SK-N-SH (cell line): ENCODE data around the gene GLTPD2. TPM values are rescaled to one million over a fixed set of nuclear protein-coding genes. Genes with fewer than 3 reads are reported as not detected.

ENCODE experiments used
- CHD2 ChIP-seq: fragments of 150-350 bp; IDR thresholded peaks from 2 replicates; pipeline ENCODE4 v1.6.1; 2018; ENCODE audit warnings: low read length; ENCODE audit not compliant: partially characterized antibody
- ELF1 ChIP-seq: IDR thresholded peaks from 2 replicates; pipeline ENCODE4 v1.4.0; 2012
- EZH2phosphoT487 ChIP-seq: fragments of 200-600 bp; sonication (generic); IDR thresholded peaks from 2 replicates; pipeline ENCODE4 v1.6.1; 2017; ENCODE audit warnings: low read depth, mixed run types, mild to moderate bottlenecking, antibody characterized with exemption, moderate library complexity, borderline replicate concordance
- FOSL2 ChIP-seq: IDR thresholded peaks from 2 replicates; pipeline ENCODE4 v1.4.0; 2012; ENCODE audit warnings: low read depth, mild to moderate bottlenecking, moderate library complexity, borderline replicate concordance
- FOXM1 ChIP-seq: IDR thresholded peaks from 2 replicates; pipeline ENCODE4 v1.4.0; 2012; ENCODE audit warnings: low read depth, mild to moderate bottlenecking
- GABPA ChIP-seq: IDR thresholded peaks from 2 replicates; pipeline ENCODE4 v1.4.0; 2012; ENCODE audit warnings: low read depth, mild to moderate bottlenecking
- GATA2 ChIP-seq: sonication (generic); formaldehyde crosslinking; IDR thresholded peaks from 2 replicates; pipeline ENCODE4 v1.5.0; 2020; ENCODE audit warnings: mild to moderate bottlenecking, missing genetic modification reagents
- JUND ChIP-seq: IDR thresholded peaks from 2 replicates; pipeline ENCODE4 v1.4.0; 2012
- MAX ChIP-seq: IDR thresholded peaks from 2 replicates; pipeline ENCODE4 v1.4.0; 2012; ENCODE audit warnings: low read depth
- MEF2A ChIP-seq: IDR thresholded peaks from 2 replicates; pipeline ENCODE4 v1.4.0; 2012; ENCODE audit warnings: low read depth, borderline replicate concordance
- MXI1 ChIP-seq: IDR thresholded peaks from 2 replicates; pipeline ENCODE4 v1.6.1; 2012; ENCODE audit warnings: mild to moderate bottlenecking, low read depth, low read length, improper control_type of control experiment
- NFIC ChIP-seq: IDR thresholded peaks from 2 replicates; pipeline ENCODE4 v1.4.0; 2012; ENCODE audit warnings: borderline replicate concordance
- POLR2AphosphoS5 ChIP-seq: IDR thresholded peaks from 2 replicates; pipeline ENCODE4 v1.6.1; 2012; ENCODE audit warnings: low read depth, low read length
- RAD21 ChIP-seq: IDR thresholded peaks from 2 replicates; pipeline ENCODE4 v1.6.1; 2012; ENCODE audit warnings: mild to moderate bottlenecking, low read length
- REST ChIP-seq: IDR thresholded peaks from 2 replicates; pipeline ENCODE4 v1.6.1; 2012; ENCODE audit warnings: mild to moderate bottlenecking, low read depth, low read length, moderate library complexity
- RXRA ChIP-seq: IDR thresholded peaks from 2 replicates; pipeline ENCODE4 v1.4.0; 2012; ENCODE audit warnings: low read depth, mild to moderate bottlenecking, borderline replicate concordance
- SIN3A ChIP-seq: IDR thresholded peaks from 2 replicates; pipeline ENCODE4 v1.6.1; 2012; ENCODE audit warnings: low read depth, mild to moderate bottlenecking, low read length, moderate library complexity, borderline replicate concordance
- polyA plus RNA-seq, 3 experiments: library from polyadenylated mRNA; depleted of rRNA; stranded (reverse); fragments of >200 nt; gene quantifications; 2 replicates each; pipeline ENCODE4 v1.2.3, GENCODE V29; 2012
- TF ChIP-seq, protein P1 (sequence below): IDR thresholded peaks from 2 replicates; pipeline ENCODE4; 2012
- TF ChIP-seq, protein P2 (sequence below): IDR thresholded peaks from 2 replicates; pipeline ENCODE4 v1.4.0; 2012; ENCODE audit warnings: low read depth, borderline replicate concordance

The GLTPD2 gene
- polyA plus RNA-seq, 1 of the 3 experiments (the other 2 are of a cell fraction): not detected

GRCh38 chr17:4833178-4833940 is 44.6 kb downstream of the GLTPD2 start, which contains the start of gene MINK1 (continued):
- TF ChIP-seq SIN3A: peak; percentile 43; the same call in 1 of the 2 replicates
- TF ChIP-seq GATA2: no peak
- peak; percentile 62; the same call in 1 of the 2 replicates for TF ChIP-seq MXI1
- TF ChIP-seq FOSL2: no peak
- no peak; the same call in 1 of the 2 replicates for TF ChIP-seq MAX
- peak; percentile 92 for TF ChIP-seq CHD2
- TF ChIP-seq, protein P1, sequence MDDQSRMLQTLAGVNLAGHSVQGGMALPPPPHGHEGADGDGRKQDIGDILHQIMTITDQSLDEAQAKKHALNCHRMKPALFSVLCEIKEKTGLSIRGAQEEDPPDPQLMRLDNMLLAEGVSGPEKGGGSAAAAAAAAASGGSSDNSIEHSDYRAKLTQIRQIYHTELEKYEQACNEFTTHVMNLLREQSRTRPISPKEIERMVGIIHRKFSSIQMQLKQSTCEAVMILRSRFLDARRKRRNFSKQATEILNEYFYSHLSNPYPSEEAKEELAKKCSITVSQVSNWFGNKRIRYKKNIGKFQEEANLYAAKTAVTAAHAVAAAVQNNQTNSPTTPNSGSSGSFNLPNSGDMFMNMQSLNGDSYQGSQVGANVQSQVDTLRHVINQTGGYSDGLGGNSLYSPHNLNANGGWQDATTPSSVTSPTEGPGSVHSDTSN: no peak
- TF ChIP-seq JUND: no peak
- no peak for TF ChIP-seq NFIC
- no peak for TF ChIP-seq RAD21
- TF ChIP-seq EZH2phosphoT487: no peak
- no peak for TF ChIP-seq FOXM1
- TF ChIP-seq, protein P2, sequence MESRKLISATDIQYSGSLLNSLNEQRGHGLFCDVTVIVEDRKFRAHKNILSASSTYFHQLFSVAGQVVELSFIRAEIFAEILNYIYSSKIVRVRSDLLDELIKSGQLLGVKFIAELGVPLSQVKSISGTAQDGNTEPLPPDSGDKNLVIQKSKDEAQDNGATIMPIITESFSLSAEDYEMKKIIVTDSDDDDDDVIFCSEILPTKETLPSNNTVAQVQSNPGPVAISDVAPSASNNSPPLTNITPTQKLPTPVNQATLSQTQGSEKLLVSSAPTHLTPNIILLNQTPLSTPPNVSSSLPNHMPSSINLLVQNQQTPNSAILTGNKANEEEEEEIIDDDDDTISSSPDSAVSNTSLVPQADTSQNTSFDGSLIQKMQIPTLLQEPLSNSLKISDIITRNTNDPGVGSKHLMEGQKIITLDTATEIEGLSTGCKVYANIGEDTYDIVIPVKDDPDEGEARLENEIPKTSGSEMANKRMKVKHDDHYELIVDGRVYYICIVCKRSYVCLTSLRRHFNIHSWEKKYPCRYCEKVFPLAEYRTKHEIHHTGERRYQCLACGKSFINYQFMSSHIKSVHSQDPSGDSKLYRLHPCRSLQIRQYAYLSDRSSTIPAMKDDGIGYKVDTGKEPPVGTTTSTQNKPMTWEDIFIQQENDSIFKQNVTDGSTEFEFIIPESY: peak; percentile 71; the same call in 1 of the 2 replicates
- no peak for TF ChIP-seq ELF1
- TF ChIP-seq POLR2AphosphoS5: peak; percentile 46; the same call in 1 of the 2 replicates
- no peak for TF ChIP-seq MEF2A
- TF ChIP-seq GABPA: no peak
- TF ChIP-seq REST: no peak
- no peak for TF ChIP-seq RXRA
